H1 (cell line): ENCODE results near the gene INPP4B. TPM values are rescaled to one million over a fixed set of nuclear protein-coding genes. Genes with fewer than 3 reads are reported as not detected.

Experiments used
- CTCF ChIA-PET: fragments of 300-600 bp; sonication (Branson Sonifier 250); formaldehyde crosslinking; loops from one replicate; lab custom pipeline; 2021; ENCODE audit not compliant: partially characterized antibody; lab: Charles Lee
- POLR2A ChIA-PET: fragments of 300-600 bp; sonication (Branson Sonifier 250); formaldehyde crosslinking; loops from one replicate; lab custom pipeline; 2021; ENCODE audit warnings: inconsistent platforms; ENCODE audit not compliant: partially characterized antibody; lab: Charles Lee
- DNase-seq, 2 experiments: peaks; one replicate each; pipeline versions ENCODE4 v3.0.0 to v3.0.0-alpha.2; 2010 to 2022; ENCODE audit warnings: low spot score in 2 of 2, low read depth in 1 of 2, mixed read lengths in 1 of 2
- FAIRE-seq: peaks from 2 replicates; lab custom pipeline; 2011; peaks lifted over from hg19 to GRCh38; lab: Jason Lieb, UNC
- H2AFZ ChIP-seq: 2 replicates; pipeline ENCODE4 v1.8.1; 2012; ENCODE audit warnings: low read length, inconsistent platforms
- H2AK5ac ChIP-seq: 2 replicates; pipeline ENCODE4 v1.6.1; 2013; ENCODE audit warnings: low read depth, low read length
- H2BK120ac ChIP-seq: replicated peaks from 2 replicates; pipeline ENCODE3; 2013; ENCODE audit warnings: low read depth, low read length, inconsistent platforms
- H2BK12ac ChIP-seq: 2 replicates; pipeline ENCODE4 v1.6.1; 2013; ENCODE audit warnings: low read depth, low read length
- H2BK15ac ChIP-seq: 2 replicates; pipeline ENCODE4 v1.6.1; 2013; ENCODE audit warnings: low read length
- H2BK20ac ChIP-seq: 2 replicates; pipeline ENCODE4 v1.6.1; 2013; ENCODE audit warnings: low read length
- H2BK5ac ChIP-seq: 2 replicates; pipeline ENCODE4 v1.6.1; 2013; ENCODE audit warnings: low read depth, low read length
- H3K14ac ChIP-seq: 2 replicates; pipeline ENCODE4 v1.6.1; 2013; ENCODE audit warnings: inconsistent platforms; ENCODE audit not compliant: insufficient read length
- H3K18ac ChIP-seq: 2 replicates; pipeline ENCODE4 v1.6.1; 2013; ENCODE audit warnings: low read length; ENCODE audit errors: extremely low read depth
- H3K23ac ChIP-seq: 2 replicates; pipeline ENCODE4 v1.6.1; 2013; ENCODE audit warnings: inconsistent platforms; ENCODE audit not compliant: insufficient read length
- H3K23me2 ChIP-seq: 2 replicates; pipeline ENCODE4 v1.6.1; 2013; ENCODE audit warnings: low read depth, low read length
- H3K27ac ChIP-seq: 2 replicates; pipeline ENCODE4 v1.6.1; 2011; ENCODE audit warnings: low read depth, low read length, inconsistent platforms
- H3K27me3 ChIP-seq, 4 experiments: replicated peaks in 1 of 4; 1 replicate in 1 of 4; 2 replicates in 3 of 4; pipeline versions ENCODE4 v1.6.1 to v1.8.1; 2011 to 2013; ENCODE audit warnings: low read length in 3 of 4, mild to moderate bottlenecking in 3 of 4, inconsistent platforms in 2 of 4, mixed read lengths in 2 of 4, moderate library complexity in 1 of 4; ENCODE audit not compliant: control insufficient read depth in 3 of 4, insufficient read depth in 3 of 4; ENCODE audit errors: extremely low read depth in 1 of 4
- H3K36me3 ChIP-seq, 4 experiments: 2 replicates each; pipeline versions ENCODE4 v1.6.1 to v1.8.1; 2011 to 2013; ENCODE audit warnings: mild to moderate bottlenecking in 4 of 4, low read length in 3 of 4, moderate library complexity in 2 of 4, control low read depth in 1 of 4, inconsistent platforms in 1 of 4; ENCODE audit not compliant: insufficient read depth in 4 of 4, control insufficient read depth in 2 of 4
- H3K4ac ChIP-seq: replicated peaks from 2 replicates; pipeline ENCODE3; 2013; ENCODE audit warnings: low read length, low read depth, mixed read lengths, inconsistent platforms; ENCODE audit not compliant: insufficient read length
- H3K4me1 ChIP-seq, 4 experiments: replicated peaks in 1 of 4; 1 replicate in 1 of 4; 2 replicates in 3 of 4; pipeline versions ENCODE4 v1.6.1 to v1.8.1; 2011 to 2013; ENCODE audit warnings: low read length in 3 of 4, inconsistent platforms in 2 of 4, mixed read lengths in 1 of 4; ENCODE audit not compliant: insufficient read depth in 4 of 4, control insufficient read depth in 3 of 4
- H3K4me2 ChIP-seq, 2 experiments: 2 replicates each; pipeline versions ENCODE4 v1.6.1 to v1.8.1; 2011 to 2013; ENCODE audit warnings: low read depth in 2 of 2, low read length in 2 of 2, control low read depth in 1 of 2, inconsistent platforms in 1 of 2, mild to moderate bottlenecking in 1 of 2; ENCODE audit not compliant: insufficient read depth in 1 of 2
- H3K4me3 ChIP-seq, 4 experiments: fragments of 200-600, 300-600 bp in 1 of 4; sonication (generic), shearing (Covaris generic), sonication (Bioruptor Twin) in 1 of 4; 2 replicates each; pipeline versions ENCODE4 v1.5.1 to v1.8.1; 2011 to 2016; ENCODE audit warnings: low read length in 4 of 4, low read depth in 3 of 4, control low read depth in 2 of 4, inconsistent platforms in 2 of 4, mild to moderate bottlenecking in 2 of 4, mixed read lengths in 1 of 4, moderate library complexity in 1 of 4; ENCODE audit not compliant: insufficient read depth in 2 of 4; ENCODE audit errors: extremely low read depth in 1 of 4
- H3K56ac ChIP-seq: replicated peaks from 2 replicates; pipeline ENCODE3; 2013; ENCODE audit warnings: low read depth, mild to moderate bottlenecking, mixed read lengths, low read length, inconsistent platforms; ENCODE audit not compliant: insufficient read length
- H3K79me1 ChIP-seq: 2 replicates; pipeline ENCODE4 v1.6.1; 2013; ENCODE audit warnings: low read depth, low read length, control low read depth
- H3K79me2 ChIP-seq, 2 experiments: 2 replicates each; pipeline versions ENCODE4 v1.6.1 to v1.8.1; 2012 to 2013; ENCODE audit warnings: low read length in 2 of 2, mild to moderate bottlenecking in 2 of 2, inconsistent platforms in 1 of 2; ENCODE audit not compliant: insufficient read depth in 2 of 2, control insufficient read depth in 1 of 2
- H3K9ac ChIP-seq, 4 experiments: replicated peaks in 1 of 4; 1 replicate in 1 of 4; 2 replicates in 3 of 4; pipeline versions ENCODE4 v1.6.1 to v1.8.1; 2011 to 2013; ENCODE audit warnings: low read depth in 3 of 4, low read length in 3 of 4, control low read depth in 2 of 4, mild to moderate bottlenecking in 2 of 4, moderate library complexity in 2 of 4, inconsistent platforms in 1 of 4; ENCODE audit errors: extremely low read depth in 1 of 4
- H3K9me3 ChIP-seq, 2 experiments: 2 replicates each; pipeline versions ENCODE4 v1.6.1 to v1.8.1; 2012 to 2013; ENCODE audit warnings: mild to moderate bottlenecking in 2 of 2, moderate library complexity in 2 of 2, control low read depth in 1 of 2, inconsistent platforms in 1 of 2, low read depth in 1 of 2, low read length in 1 of 2, mixed read lengths in 1 of 2; ENCODE audit not compliant: insufficient read depth in 2 of 2
- H4K20me1 ChIP-seq, 2 experiments: replicated peaks in 1 of 2; 2 replicates each; pipeline versions ENCODE3 to v1.8.1; 2011 to 2013; ENCODE audit warnings: inconsistent platforms in 2 of 2, low read length in 2 of 2, mild to moderate bottlenecking in 1 of 2; ENCODE audit not compliant: insufficient read depth in 2 of 2, control insufficient read depth in 1 of 2
- H4K5ac ChIP-seq: 2 replicates; pipeline ENCODE4 v1.6.1; 2013; ENCODE audit warnings: low read length, low read depth, mixed read lengths, inconsistent platforms; ENCODE audit not compliant: insufficient read length
- H4K8ac ChIP-seq: 2 replicates; pipeline ENCODE4 v1.8.0; 2013; ENCODE audit warnings: mild to moderate bottlenecking, moderate library complexity, low read length, inconsistent platforms; ENCODE audit not compliant: insufficient read depth; ENCODE audit errors: extremely low read depth
- H4K91ac ChIP-seq: replicated peaks from 2 replicates; pipeline ENCODE3; 2013; ENCODE audit warnings: low read length, mixed read lengths, inconsistent platforms; ENCODE audit not compliant: insufficient read length
- ASH2L ChIP-seq: fragments of 200-600, 300-600 bp; sonication (generic); IDR thresholded peaks from one replicate; pipeline ENCODE4 v1.7.1; 2017; ENCODE audit warnings: low read length
- ATF2 ChIP-seq: IDR thresholded peaks from 2 replicates; pipeline ENCODE4 v1.6.1; 2012; ENCODE audit warnings: low read length, inconsistent platforms
- BCL11A ChIP-seq, 2 experiments: IDR thresholded peaks; one replicate each; pipeline ENCODE4 v1.6.1; 2011; ENCODE audit warnings: low read depth in 2 of 2, low read length in 2 of 2, mild to moderate bottlenecking in 2 of 2
- CBX5 ChIP-seq: fragments of 300-800, 300-1000 bp; sonication (generic); IDR thresholded peaks from 2 replicates; pipeline ENCODE4 v1.7.1; 2016; ENCODE audit warnings: antibody characterized with exemption, low read length, low read depth
- EZH2 ChIP-seq: fragments of 200-600 bp; sonication (generic); IDR thresholded peaks from 2 replicates; pipeline ENCODE4 v1.7.1; 2012; ENCODE audit warnings: low read depth, mild to moderate bottlenecking, moderate library complexity, low read length, inconsistent platforms; ENCODE audit not compliant: severe bottlenecking
- JUN ChIP-seq: IDR thresholded peaks from 2 replicates; pipeline ENCODE4 v1.6.1; 2011; ENCODE audit warnings: low read depth, mild to moderate bottlenecking, improper control_type of control experiment, low read length
- KDM4A ChIP-seq: IDR thresholded peaks from one replicate; pipeline ENCODE4 v1.7.1; 2012; ENCODE audit warnings: low read depth, mild to moderate bottlenecking, moderate library complexity, low read length, inconsistent platforms; ENCODE audit not compliant: severe bottlenecking
- KDM5A ChIP-seq: fragments of 200-600 bp; IDR thresholded peaks from 2 replicates; pipeline ENCODE4 v1.7.1; 2012; ENCODE audit warnings: mild to moderate bottlenecking, low read length, inconsistent platforms, mixed read lengths
- RAD21 ChIP-seq, 2 experiments: IDR thresholded peaks in 1 of 2; conservative IDR thresholded peaks in 1 of 2; 2 replicates each; pipeline ENCODE4 v1.6.1; 2011; ENCODE audit warnings: low read depth in 2 of 2, low read length in 2 of 2, improper control_type of control experiment in 1 of 2, inconsistent platforms in 1 of 2, mild to moderate bottlenecking in 1 of 2, moderate library complexity in 1 of 2
- SIRT6 ChIP-seq: IDR thresholded peaks from one replicate; pipeline ENCODE4 v1.7.1; 2012; ENCODE audit warnings: low read length, inconsistent platforms
- SUZ12 ChIP-seq: fragments of 200-600 bp; sonication (generic); IDR thresholded peaks from 2 replicates; pipeline ENCODE4 v1.6.1; 2012; ENCODE audit warnings: mild to moderate bottlenecking, inconsistent platforms, low read length, moderate library complexity, mixed read lengths
- WGBS, 2 experiments: shearing (Covaris generic) in 1 of 2; methylation state at CpG; one replicate each; pipeline versions ENCODE4 v1.1.6 to v1.1.7; 2013 to 2015; ENCODE audit warnings: low lambda C conversion rate in 2 of 2, mixed read lengths in 2 of 2, inconsistent platforms in 1 of 2, low coverage in 1 of 2, missing lambda C conversion rate in 1 of 2; ENCODE audit not compliant: insufficient replicate concordance in 2 of 2, insufficient coverage in 1 of 2, insufficient read length in 1 of 2; ENCODE audit errors: extremely low coverage in 1 of 2, missing lambda C conversion rate in 1 of 2; 5-methylcytosine and 5-hydroxymethylcytosine counted together
- polyA plus RNA-seq, 7 experiments: library from polyadenylated mRNA; depleted of rRNA in 3 of 7; stranded (reverse) in 5 of 7; unstranded in 2 of 7; fragments of >200 nt in 5 of 7; fragments of 200-250 nt in 2 of 7; gene quantifications; 1 replicate in 5 of 7; 2 replicates in 1 of 7; 4 replicates in 1 of 7; pipeline versions ENCODE4 v1.2.1 to v1.2.3, GENCODE V29; 2011 to 2013; ENCODE audit warnings: missing spikeins in 2 of 7, mixed read lengths in 2 of 7
- total RNA-seq: library from RNA; stranded (reverse); fragmentation: NEBNext Ultra II Directional; extraction: Animal tissue kit (Norgen Biotek cat#: 25700); gene quantifications from 2 replicates; pipeline ENCODE4 v1.2.1, GENCODE V29; 2021
- TF ChIP-seq, protein P1 (sequence below): IDR thresholded peaks from 2 replicates; pipeline ENCODE4 v1.6.1; 2011; ENCODE audit warnings: low read depth, mild to moderate bottlenecking, low read length; ENCODE audit not compliant: insufficient read depth

INPP4B gene
- total and polyA plus RNA-seq, 2 of the 8 experiments (the other 6 are each of a cell fraction or from before 2014, with no cell fraction given), result 0.11 to 0.54 TPM

GRCh38 chr4:142648378-142648777 lies 197.7 kb downstream of the INPP4B start:
- Histone ChIP-seq H3K14ac (no peak overlapping the region), H3K23me2 (no peaks in the 10 kb centered on the region), H3K4me1 (no peaks in the 10 kb centered on the region), H2AFZ (no peak overlapping the region), H3K4ac (no peak overlapping the region), H3K79me1 (no peaks in the 10 kb centered on the region), H4K8ac (no peak overlapping the region), H3K18ac (no peak overlapping the region), H3K4me3 (no peak overlapping the region), H2BK12ac (no peak overlapping the region), H4K91ac (no peak overlapping the region), H3K27ac (no peak overlapping the region), H3K9me3 (peaks cover 3 to 6% of the 10 kb centered on the region in 2 experiments; a peak in 1 of 4 replicates), H4K20me1 (no peaks in the 10 kb centered on the region), H2BK15ac (no peak overlapping the region), H2BK120ac (no peak overlapping the region), H4K5ac (no peak overlapping the region), H3K4me2 (no peak overlapping the region), H2BK5ac (no peak overlapping the region), H3K23ac (no peak overlapping the region), H3K56ac (no peak overlapping the region), H2AK5ac (no peak overlapping the region), H3K36me3 (no peaks in the 10 kb centered on the region), H2BK20ac (no peak overlapping the region), H3K79me2 (no peaks in the 10 kb centered on the region), H3K27me3 (no peaks in the 10 kb centered on the region), H3K9ac (no peak overlapping the region)
- CTCF ChIA-PET, result interaction anchor here (0.8 to 1.4 kb wide), 2 partner anchors 36 to 198 kb away, joined by 3 read pairs; partner anchors contain the start of gene INPP4B
- POLR2A ChIA-PET, result interaction anchor here (0.6 kb wide), 1 partner anchor 81 kb away, joined by 3 read pairs; no protein-coding TSS in a partner anchor
- DNase-seq (no peak), FAIRE-seq (no peak)
- 92% methylated on average over 5 of the region's 5 CpGs; no CpG with 5 or more reads in 1 of the 2 experiments for WGBS, 2 experiments
- TF ChIP-seq, protein P1, sequence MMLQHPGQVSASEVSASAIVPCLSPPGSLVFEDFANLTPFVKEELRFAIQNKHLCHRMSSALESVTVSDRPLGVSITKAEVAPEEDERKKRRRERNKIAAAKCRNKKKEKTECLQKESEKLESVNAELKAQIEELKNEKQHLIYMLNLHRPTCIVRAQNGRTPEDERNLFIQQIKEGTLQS, result no peak
- TF ChIP-seq CBX5 (no peak), EZH2 (no peak), SUZ12 (no peak), KDM4A (no peak), BCL11A (IDR thresholded peaks at IDR 0.05; ENCODE audit: low read depth in 2 of 2, low read length in 2 of 2) (no peak), ASH2L (no peak), ATF2 (no peak), RAD21 (IDR thresholded peaks at IDR 0.05 in 1 of 2, conservative IDR thresholded peaks at IDR 0.05 in 1 of 2; ENCODE audit: low read depth in 2 of 2, low read length in 2 of 2) (no peak), SIRT6 (no peak), KDM5A (no peak), JUN (no peak)
